HepG2 (cell line): Measurements from ENCODE around the gene MED15.

Experiments used
- BHLHE40 ChIP-seq: IDR thresholded peaks from 2 replicates; pipeline ENCODE4 v1.6.1; 2011; ENCODE audit warnings: low read length, improper control_type of control experiment
- CEBPB ChIP-seq: IDR thresholded peaks from 2 replicates; pipeline ENCODE4 v1.6.1; 2011; ENCODE audit warnings: low read depth, low read length, improper control_type of control experiment, borderline replicate concordance
- CTCF ChIP-seq: sonication (generic); formaldehyde crosslinking; IDR thresholded peaks from 2 replicates; pipeline ENCODE4 v1.5.0; 2020; ENCODE audit warnings: mild to moderate bottlenecking, missing genetic modification reagents, moderate library complexity
- E2F5 ChIP-seq: sonication (generic); formaldehyde crosslinking; conservative IDR thresholded peaks from 2 replicates; pipeline ENCODE4 v1.4.0; 2020; ENCODE audit warnings: missing genetic modification reagents
- GABPA ChIP-seq, 2 experiments: IDR thresholded peaks; 2 replicates each; pipeline ENCODE4 v1.6.1; 2011 to 2016; ENCODE audit warnings: low read depth in 2 of 2, low read length in 1 of 2, missing biosample characterization in 1 of 2, missing genetic modification characterization in 1 of 2
- HMG20B ChIP-seq: conservative IDR thresholded peaks from 2 replicates; pipeline ENCODE4 v1.6.1; 2016; ENCODE audit warnings: missing genetic modification reagents, missing compliant biosample characterization
- NCOA2 ChIP-seq: sonication (generic); formaldehyde crosslinking; IDR thresholded peaks from 2 replicates; pipeline ENCODE4 v1.8.0; 2022; ENCODE audit warnings: inconsistent platforms
- RAD51 ChIP-seq: fragments of 450-650 bp; IDR thresholded peaks from 2 replicates; pipeline ENCODE4 v1.6.1; 2016; ENCODE audit warnings: borderline replicate concordance
- RBAK ChIP-seq: sonication (generic); formaldehyde crosslinking; IDR thresholded peaks from 2 replicates; pipeline ENCODE4 v1.5.1; 2020; ENCODE audit warnings: mild to moderate bottlenecking, missing genetic modification reagents
- SOX5 ChIP-seq: IDR thresholded peaks from 2 replicates; pipeline ENCODE4 v1.6.1; 2016; ENCODE audit warnings: borderline replicate concordance
- ZNF362 ChIP-seq: sonication (generic); formaldehyde crosslinking; IDR thresholded peaks from 2 replicates; pipeline ENCODE4 v1.4.0; 2020; ENCODE audit warnings: missing genetic modification reagents, mild to moderate bottlenecking, borderline replicate concordance

- TF ChIP-seq BHLHE40 (no peak), GABPA (IDR thresholded peaks at IDR 0.05; ENCODE audit: low read depth, low read length) (no peak), GABPA (CRISPR knock-in tag; IDR thresholded peaks at IDR 0.05; ENCODE audit: low read depth) (no peak), RAD51 (no peak), NCOA2 (no peak), RBAK (CRISPR knock-in tag) (no peak), CTCF (CRISPR knock-in tag) (no peak), ZNF362 (CRISPR knock-in tag) (no peak), CEBPB (no peak), E2F5 (CRISPR knock-in tag) (no peak), SOX5 (no peak), HMG20B (CRISPR knock-in tag) (no peak)
These were observed 96.8 kb downstream of the MED15 start for GRCh38 chr22:20604092-20604747.
